Measurements from ENCODE around the gene ZNF804B.

Gene ZNF804B

DNA sequence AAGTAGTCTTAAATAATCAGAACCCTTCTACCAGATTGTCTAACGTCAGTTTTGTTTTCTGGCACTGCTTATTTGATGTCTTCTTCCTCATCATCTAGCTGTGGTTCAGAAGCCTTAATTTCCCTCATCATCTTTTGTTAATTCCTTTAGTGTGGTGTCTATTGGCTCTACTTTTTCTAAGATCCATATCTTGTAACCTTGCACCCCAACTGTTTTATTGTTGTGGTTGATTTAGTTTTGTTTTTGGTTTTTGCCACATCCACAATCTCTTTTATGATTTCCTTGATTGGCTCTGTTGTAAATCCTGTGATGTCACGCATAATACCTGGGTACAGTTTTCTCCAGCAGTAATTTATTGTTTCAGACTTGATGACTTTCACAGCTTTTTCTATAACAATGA lies 499.6 kb downstream of the ZNF804B start:
- no peaks in the 10 kb centered on the region for H3K27me3 ChIP-seq (replicated peaks; ENCODE audit: control insufficient read depth, insufficient read depth, low read length)
- no peaks in the 10 kb centered on the region for H3K36me3 ChIP-seq (ENCODE audit: control insufficient read depth, insufficient read depth, low read length)
- TF ChIP-seq CTCF (IDR thresholded peaks at IDR 0.05; ENCODE audit: insufficient read depth, low read length, poor library complexity, severe bottlenecking), result no peak
- no peak overlapping the region for H3K4me3 ChIP-seq (replicated peaks; ENCODE audit: low read depth, low read length)
- no peak for DNase-seq (ENCODE audit: extremely low read depth, insufficient read length)

DNA sequence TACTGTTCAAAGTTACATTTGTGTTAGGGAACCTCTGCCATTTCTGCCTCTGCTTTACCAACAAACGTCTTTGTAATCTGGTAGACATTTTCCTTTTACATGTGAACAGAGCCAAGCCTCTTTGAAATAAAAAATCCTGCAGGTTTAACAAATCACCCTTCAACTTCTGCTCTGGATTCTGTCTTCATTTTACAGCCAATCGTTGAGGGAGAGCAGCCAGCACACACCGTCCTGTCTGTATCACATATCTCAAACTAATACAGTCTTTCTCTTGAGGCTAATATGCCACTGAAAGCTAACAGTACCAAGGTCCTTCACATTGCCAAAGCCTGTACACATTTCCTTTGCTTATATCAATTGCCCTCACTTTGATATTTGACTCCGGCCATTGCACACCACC lies 504.6 kb downstream of the ZNF804B start:
- TF ChIP-seq CTCF (IDR thresholded peaks at IDR 0.05; ENCODE audit: insufficient read depth, low read length, poor library complexity, severe bottlenecking), result no peak
- no peaks in the 10 kb centered on the region for H3K27me3 ChIP-seq (replicated peaks; ENCODE audit: control insufficient read depth, insufficient read depth, low read length)
- no peaks in the 10 kb centered on the region for H3K36me3 ChIP-seq (ENCODE audit: control insufficient read depth, insufficient read depth, low read length)
- DNase-seq (ENCODE audit: extremely low read depth, insufficient read length), result no peak
- H3K4me3 ChIP-seq (replicated peaks; ENCODE audit: low read depth, low read length), result no peak overlapping the region

GRCh38 chr7:89265631-89266030 lies 506.1 kb downstream of the ZNF804B start:
- Histone ChIP-seq H3K36me3 (ENCODE audit: control insufficient read depth, insufficient read depth, low read length) (no peaks in the 10 kb centered on the region), H3K4me3 (replicated peaks; ENCODE audit: low read depth, low read length) (no peak overlapping the region), H3K27me3 (replicated peaks; ENCODE audit: control insufficient read depth, insufficient read depth, low read length) (no peaks in the 10 kb centered on the region)
- no peak for DNase-seq (ENCODE audit: extremely low read depth, insufficient read length)
- no peak for TF ChIP-seq CTCF (IDR thresholded peaks at IDR 0.05; ENCODE audit: insufficient read depth, low read length, poor library complexity, severe bottlenecking)

DNA sequence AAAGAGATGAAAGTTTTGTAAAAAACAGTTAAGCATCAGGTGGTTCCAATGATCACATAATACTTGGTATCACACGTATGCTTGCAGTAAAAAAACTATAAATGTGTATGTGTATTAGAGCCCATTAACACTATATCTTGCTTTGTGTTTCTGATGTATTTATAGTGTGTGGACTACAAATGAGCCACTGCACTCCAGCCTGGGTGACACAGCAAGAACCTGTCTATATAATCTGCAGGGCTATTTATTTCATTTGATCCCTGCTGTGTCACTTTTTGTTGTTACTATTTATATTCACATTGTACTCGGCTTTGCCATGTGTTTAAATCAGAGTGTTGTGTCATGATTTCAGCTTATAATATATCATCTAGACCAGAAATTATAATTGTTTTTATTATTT lies 523.8 kb downstream of the ZNF804B start:
- no peaks in the 10 kb centered on the region for H3K27me3 ChIP-seq (replicated peaks; ENCODE audit: control insufficient read depth, insufficient read depth, low read length)
- no peak overlapping the region for H3K4me3 ChIP-seq (replicated peaks; ENCODE audit: low read depth, low read length)
- TF ChIP-seq CTCF (IDR thresholded peaks at IDR 0.05; ENCODE audit: insufficient read depth, low read length, poor library complexity, severe bottlenecking), result no peak
- H3K36me3 ChIP-seq (ENCODE audit: control insufficient read depth, insufficient read depth, low read length), result no peaks in the 10 kb centered on the region
- no peak for DNase-seq (ENCODE audit: extremely low read depth, insufficient read length)

GRCh38 chr7:89308535-89308934 lies 549.0 kb downstream of the ZNF804B start:
- no peak for TF ChIP-seq CTCF (IDR thresholded peaks at IDR 0.05; ENCODE audit: insufficient read depth, low read length, poor library complexity, severe bottlenecking)
- DNase-seq (ENCODE audit: extremely low read depth, insufficient read length), result no peak
- no peak overlapping the region for H3K4me3 ChIP-seq (replicated peaks; ENCODE audit: low read depth, low read length)
- H3K27me3 ChIP-seq (replicated peaks; ENCODE audit: control insufficient read depth, insufficient read depth, low read length), result no peaks in the 10 kb centered on the region
- H3K36me3 ChIP-seq (ENCODE audit: control insufficient read depth, insufficient read depth, low read length), result no peaks in the 10 kb centered on the region

- DNase-seq (ENCODE audit: extremely low read depth, insufficient read length), result no peak
- no peaks in the 10 kb centered on the region for H3K27me3 ChIP-seq (replicated peaks; ENCODE audit: control insufficient read depth, insufficient read depth, low read length)
- H3K4me3 ChIP-seq (replicated peaks; ENCODE audit: low read depth, low read length), result no peak overlapping the region
- TF ChIP-seq CTCF (IDR thresholded peaks at IDR 0.05; ENCODE audit: insufficient read depth, low read length, poor library complexity, severe bottlenecking), result no peak
- H3K36me3 ChIP-seq (ENCODE audit: control insufficient read depth, insufficient read depth, low read length), result no peaks in the 10 kb centered on the region
Observed at GRCh38 chr7:89311886-89312285, 552.4 kb downstream of the ZNF804B start.

All from GM06990 (cell line).